K562 (cell line): ENCODE results near the gene ERVK3-1. TPM values are rescaled to one million over a fixed set of nuclear protein-coding genes. Genes with fewer than 3 reads are reported as not detected.
A peak's percentile ranks its signal among the peaks of the same experiment; 100 is the strongest.

Source experiments
- ARID1B ChIP-seq: fragments of 450-650 bp; IDR thresholded peaks from 2 replicates; pipeline ENCODE4 v1.6.1; 2016; ENCODE audit warnings: antibody characterized with exemption, mild to moderate bottlenecking, inconsistent platforms
- ELF4 ChIP-seq: fragments of 450-650 bp; formaldehyde crosslinking; IDR thresholded peaks from 2 replicates; pipeline ENCODE4 v1.4.0; 2022; ENCODE audit warnings: missing genetic modification characterization
- ETV5 ChIP-seq: sonication (generic); formaldehyde crosslinking; IDR thresholded peaks from 2 replicates; pipeline ENCODE4 v1.4.0; 2020; ENCODE audit warnings: low read depth, mild to moderate bottlenecking, missing genetic modification reagents
- HLTF ChIP-seq: fragments of 450-650 bp; IDR thresholded peaks from 2 replicates; pipeline ENCODE4 v1.6.1; 2016
- KLF10 ChIP-seq: fragments of 250-450 bp; sonication (Bioruptor Pico); IDR thresholded peaks from 2 replicates; pipeline ENCODE4 v1.6.1; 2021; ENCODE audit warnings: matching md5 sums
- MAFF ChIP-seq: IDR thresholded peaks from 2 replicates; pipeline ENCODE4 v1.6.1; 2012; ENCODE audit warnings: low read length, improper control_type of control experiment
- MAFK ChIP-seq: IDR thresholded peaks from 2 replicates; pipeline ENCODE4 v1.6.1; 2011; ENCODE audit warnings: low read length, improper control_type of control experiment
- POLR2H ChIP-seq: IDR thresholded peaks from 2 replicates; pipeline ENCODE4 v1.6.1; 2016; ENCODE audit warnings: missing genetic modification characterization, low read depth, mild to moderate bottlenecking, control low read depth, missing compliant biosample characterization, moderate library complexity
- SRSF1 ChIP-seq: fragments of 200-400 bp; formaldehyde crosslinking; IDR thresholded peaks from 2 replicates; pipeline ENCODE4 v1.6.1; 2017; ENCODE audit warnings: mild to moderate bottlenecking, low read depth, low read length, moderate library complexity
- ZBTB33 ChIP-seq: sonication (generic); formaldehyde crosslinking; IDR thresholded peaks from 2 replicates; pipeline ENCODE4 v1.8.1; 2023; ENCODE audit warnings: mild to moderate bottlenecking, missing genetic modification reagents
- ZBTB40 ChIP-seq, 2 experiments: fragments of 450-650 bp in 1 of 2; sonication (generic) in 1 of 2; formaldehyde crosslinking in 1 of 2; IDR thresholded peaks; 2 replicates each; pipeline versions ENCODE4 v1.7.1 to v1.9.0; 2016 to 2022; ENCODE audit warnings: inconsistent platforms in 1 of 2, mild to moderate bottlenecking in 1 of 2, missing genetic modification reagents in 1 of 2
- ZBTB43 ChIP-seq: sonication (generic); formaldehyde crosslinking; IDR thresholded peaks from 2 replicates; pipeline ENCODE4 v1.8.0; 2023; ENCODE audit warnings: mild to moderate bottlenecking, missing genetic modification reagents
- ZNF431 ChIP-seq: sonication (generic); formaldehyde crosslinking; IDR thresholded peaks from 2 replicates; pipeline ENCODE4 v1.8.0; 2022; ENCODE audit warnings: mild to moderate bottlenecking, missing genetic modification reagents
- ZNF76 ChIP-seq: fragments of 250-450 bp; sonication (Bioruptor Pico); IDR thresholded peaks from 2 replicates; pipeline ENCODE4 v1.4.0; 2020; ENCODE audit warnings: mild to moderate bottlenecking, moderate library complexity, borderline replicate concordance
- polyA plus RNA-seq, 8 experiments: library from polyadenylated mRNA; depleted of rRNA in 4 of 8; stranded (reverse) in 5 of 8; unstranded in 3 of 8; fragments of >200 nt; fragmentation: Nextera tagmentation in 2 of 8; fragmentation: Illumina TruSeq in 1 of 8; extraction: Ambion mirVana in 2 of 8; extraction: Trizol in 1 of 8; gene quantifications; 2 replicates each; pipeline versions ENCODE4 v1.2.1 to v1.2.3, GENCODE V29; 2011 to 2014; ENCODE audit warnings: inconsistent platforms in 1 of 8, missing spikeins in 1 of 8
- total RNA-seq, 7 experiments: library from RNA; depleted of rRNA in 6 of 7; stranded (reverse); fragments of >200 nt in 6 of 7; fragmentation: Illumina TruSeq in 2 of 7; extraction: Trizol in 2 of 7; gene quantifications; 2 replicates each; pipeline versions ENCODE4 v1.2.1 to v1.2.3, GENCODE V29; 2011 to 2021; ENCODE audit warnings: low replicate concordance in 1 of 7

ERVK3-1 gene
- total and polyA plus RNA-seq, 9 of the 15 experiments (the other 6 are each of a cell fraction or from before 2014, with no cell fraction given): 87.6 to 299 (median 119) TPM

- TF ChIP-seq ZBTB40 (IDR thresholded peaks at IDR 0.05): peak; percentile 91
- TF ChIP-seq ZBTB40 (CRISPR knock-in tag; IDR thresholded peaks at IDR 0.05): peak; percentile 94
- TF ChIP-seq KLF10: no peak
- no peak for TF ChIP-seq POLR2H (tag)
- TF ChIP-seq ARID1B: 0 out of 2 replicates have a peak, but pooled peaks have one; percentile 38
- 0 out of 2 replicates have a peak, but pooled peaks have one; percentile 30 for TF ChIP-seq MAFK
- no peak for TF ChIP-seq ETV5 (CRISPR knock-in tag)
- no peak for TF ChIP-seq ZNF76 (CRISPR knock-in tag)
- no peak for TF ChIP-seq ELF4 (CRISPR knock-in tag)
- TF ChIP-seq HLTF: no peak
- TF ChIP-seq ZBTB33 (CRISPR knock-in tag): no peak
- TF ChIP-seq SRSF1: no peak
- TF ChIP-seq ZNF431 (CRISPR knock-in tag): no peak
- TF ChIP-seq MAFF: peak; percentile 50
- no peak for TF ChIP-seq ZBTB43 (CRISPR knock-in tag)
Observed at GRCh38 chr19:58332697-58333096, 27.5 kb downstream of the ERVK3-1 start (continued).
